Sigmoid colon (tissue), 7 donors: ENCODE data around the gene CNMD. TPM values are rescaled to one million over a fixed set of nuclear protein-coding genes. Genes with fewer than 3 reads are reported as not detected.

Source experiments
- DNase-seq: peaks from one replicate; pipeline ENCODE4 v3.0.0-alpha.2; 2019
- H3K27ac ChIP-seq, 4 donors: fragments of 200-600 bp; sonication (generic); one replicate each; pipeline ENCODE4 v1.5.1; 2016 to 2019; ENCODE audit warnings: mild to moderate bottlenecking in 1 of 4
- H3K27me3 ChIP-seq, 3 donors: fragments of 200-600 bp; sonication (generic); one replicate each; pipeline ENCODE4 v1.5.1; 2019; ENCODE audit warnings: mild to moderate bottlenecking in 1 of 3
- H3K36me3 ChIP-seq, 4 donors: fragments of 200-600 bp; sonication (generic); one replicate each; pipeline ENCODE4 v1.5.1; 2016 to 2019
- H3K4me1 ChIP-seq, 4 donors: fragments of 200-600 bp; sonication (generic); one replicate each; pipeline ENCODE4 v1.5.1; 2017 to 2019
- H3K4me3 ChIP-seq, 4 donors: fragments of 200-600 bp; sonication (generic); one replicate each; pipeline ENCODE4 v1.5.1; 2017 to 2019; ENCODE audit warnings: mild to moderate bottlenecking in 2 of 4, moderate library complexity in 1 of 4
- H3K9me3 ChIP-seq, 4 donors: fragments of 200-600 bp in 3 of 4; sonication (generic) in 3 of 4; one replicate each; pipeline versions ENCODE4 v1.5.1 to v1.6.1; 2013 to 2019
- CTCF ChIP-seq, 4 experiments: fragments of 450-650 bp in 3 of 4; fragments of 200-600 bp in 1 of 4; IDR thresholded peaks; one replicate each; pipeline ENCODE4 v1.5.1; 2016 to 2019; ENCODE audit warnings: antibody characterized with exemption in 4 of 4, mild to moderate bottlenecking in 3 of 4, moderate library complexity in 2 of 4
- EP300 ChIP-seq, 4 donors: sonication (generic); formaldehyde crosslinking; IDR thresholded peaks; one replicate each; pipeline ENCODE4 v1.6.1; 2017; ENCODE audit warnings: antibody characterized with exemption in 4 of 4
- POLR2A ChIP-seq, 2 donors: fragments of 450-650 bp; IDR thresholded peaks; one replicate each; pipeline ENCODE4 v1.6.1; 2016; ENCODE audit warnings: antibody characterized with exemption in 2 of 2, mild to moderate bottlenecking in 2 of 2, moderate library complexity in 2 of 2
- POLR2AphosphoS5 ChIP-seq, 4 donors: sonication (generic); formaldehyde crosslinking; IDR thresholded peaks; one replicate each; pipeline ENCODE4 v1.6.1; 2017; ENCODE audit warnings: antibody characterized with exemption in 4 of 4
- WGBS, 2 donors: extraction: QIAGEN DNeasy Blood & Tissue Kit; methylation state at CpG; one replicate each; pipeline ENCODE4 v1.1.7; 2013; 5-methylcytosine and 5-hydroxymethylcytosine counted together
- intact Hi-C: fragments of 100-400 bp; cut with DNase I; formaldehyde crosslinking; loops from one replicate; pipeline ENCODE4 v1.15.1; 2023
- polyA plus RNA-seq, 3 donors: library from polyadenylated mRNA; stranded (reverse); fragments of 200-250 nt; gene quantifications; one replicate each; pipeline ENCODE4 v1.2.3, GENCODE V29; 2013
- total RNA-seq, 4 donors: library from RNA; depleted of rRNA; stranded (reverse); fragments of >200 nt; gene quantifications; one replicate each; pipeline ENCODE4 v1.1.0, GENCODE V29; 2016
- donor health status: healthy with polysubstance abuse.
- donor health status: Bipolar disorder and iron deficiency.
- donor health status: healthy.

Gene CNMD
- total and polyA plus RNA-seq, 7 donors = 0.10 TPM; not detected in 6

GRCh38 chr13:52707375-52707774 lies 32.2 kb downstream of the CNMD start:
- Histone ChIP-seq H3K4me3 (no peak overlapping the region), H3K27me3 (no peaks in the 10 kb centered on the region), H3K27ac (no peak overlapping the region), H3K4me1 (no peaks in the 10 kb centered on the region), H3K9me3 (no peaks in the 10 kb centered on the region), H3K36me3 (no peaks in the 10 kb centered on the region)
- intact Hi-C loops = no loop called here
- 67 to 81% methylated on average over 1 of the region's 1 CpG for WGBS, 2 donors
- DNase-seq = no peak
- TF ChIP-seq EP300 (IDR thresholded peaks at IDR 0.05) (no peak), CTCF (IDR thresholded peaks at IDR 0.05) (no peak), POLR2A (IDR thresholded peaks at IDR 0.05) (no peak), POLR2AphosphoS5 (IDR thresholded peaks at IDR 0.05) (no peak)

DNA sequence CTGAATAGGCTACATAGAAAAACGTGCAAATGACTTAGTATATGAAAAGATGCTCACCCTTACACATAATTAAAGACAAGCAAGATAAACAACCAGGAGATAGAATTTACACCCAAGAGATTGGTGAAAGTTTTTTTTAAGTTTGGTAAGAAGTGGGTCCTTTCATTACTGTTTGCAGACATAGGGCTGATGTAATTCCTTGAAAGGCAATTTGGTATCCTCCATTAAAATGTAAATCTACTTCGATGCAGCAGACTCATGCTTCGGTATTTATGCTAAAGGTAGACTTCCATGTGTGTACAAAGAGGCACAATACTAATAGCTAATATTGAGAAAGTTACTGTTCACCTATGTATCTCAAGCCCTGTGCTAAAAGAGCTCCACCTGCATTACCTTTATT lies 33.5 kb downstream of the CNMD start:
- 64 to 79% methylated on average over 3 of the region's 3 CpGs for WGBS, 2 donors
- no peaks in the 10 kb centered on the region for H3K36me3 ChIP-seq
- H3K27ac ChIP-seq = no peak overlapping the region
- DNase-seq = no peak
- TF ChIP-seq POLR2A (IDR thresholded peaks at IDR 0.05) (no peak), CTCF (IDR thresholded peaks at IDR 0.05) (no peak), POLR2AphosphoS5 (IDR thresholded peaks at IDR 0.05) (no peak), EP300 (IDR thresholded peaks at IDR 0.05) (no peak)
- no peaks in the 10 kb centered on the region for H3K4me1 ChIP-seq
- intact Hi-C loops = no loop called here
- H3K4me3 ChIP-seq = no peak overlapping the region
- no peaks in the 10 kb centered on the region for H3K27me3 ChIP-seq
- no peaks in the 10 kb centered on the region for H3K9me3 ChIP-seq

DNA sequence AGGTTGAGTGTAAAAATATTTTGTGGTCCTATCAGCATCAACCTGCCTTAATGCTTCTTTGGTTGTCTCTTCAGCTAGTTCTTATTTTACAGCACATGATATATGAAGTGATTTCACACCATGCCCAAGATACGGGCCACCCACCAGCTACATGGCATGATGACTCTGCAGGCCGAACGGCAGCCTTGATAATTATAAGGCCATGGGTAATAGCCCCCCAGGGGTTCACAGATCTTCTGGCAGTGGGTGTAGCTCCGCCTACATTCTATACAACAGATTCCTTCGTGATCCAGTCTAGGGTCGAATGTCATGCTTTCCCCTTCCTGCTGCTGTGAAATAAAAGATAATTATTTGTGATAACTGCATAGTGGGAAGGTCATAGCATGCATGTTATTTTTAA lies 36.1 kb downstream of the CNMD start:
- no peak for TF ChIP-seq POLR2AphosphoS5 (IDR thresholded peaks at IDR 0.05)
- TF ChIP-seq CTCF (IDR thresholded peaks at IDR 0.05) = no peak
- no peak for TF ChIP-seq POLR2A (IDR thresholded peaks at IDR 0.05)
- no peak for TF ChIP-seq EP300 (IDR thresholded peaks at IDR 0.05)
- intact Hi-C loops = no loop called here
- H3K27ac ChIP-seq = no peak overlapping the region
- H3K4me3 ChIP-seq = no peak overlapping the region
- WGBS, 2 donors = 80% methylated on average over 6 of the region's 6 CpGs
- no peak for DNase-seq
- H3K4me1 ChIP-seq = no peaks in the 10 kb centered on the region
- H3K36me3 ChIP-seq = peaks cover 0 to 6% (median 0%) of the 10 kb centered on the region in 4 donors
- no peaks in the 10 kb centered on the region for H3K9me3 ChIP-seq
- H3K27me3 ChIP-seq = no peaks in the 10 kb centered on the region

- H3K27ac ChIP-seq = no peak overlapping the region
- 61 to 83% methylated on average over 6 of the region's 6 CpGs for WGBS, 2 donors
- no peak for DNase-seq
- no peaks in the 10 kb centered on the region for H3K9me3 ChIP-seq
- no peaks in the 10 kb centered on the region for H3K27me3 ChIP-seq
- H3K4me3 ChIP-seq = no peak overlapping the region
- TF ChIP-seq POLR2A (IDR thresholded peaks at IDR 0.05) (no peak), POLR2AphosphoS5 (IDR thresholded peaks at IDR 0.05) (no peak), EP300 (IDR thresholded peaks at IDR 0.05) (no peak)
- intact Hi-C loops = no loop called here
- no peaks in the 10 kb centered on the region for H3K4me1 ChIP-seq
- H3K36me3 ChIP-seq = peaks cover 0 to 15% (median 0%) of the 10 kb centered on the region in 4 donors
Measured at GRCh38 chr13:52701728-52702465, 37.7 kb downstream of the CNMD start.

- intact Hi-C loops = no loop called here
- no peaks in the 10 kb centered on the region for H3K27me3 ChIP-seq
- no peaks in the 10 kb centered on the region for H3K4me1 ChIP-seq
- no peak overlapping the region for H3K4me3 ChIP-seq
- 91 to 93% methylated on average over 5 of the region's 5 CpGs for WGBS, 2 donors
- DNase-seq = no peak
- H3K36me3 ChIP-seq = peaks cover 0 to 26% (median 0%) of the 10 kb centered on the region in 4 donors
- no peaks in the 10 kb centered on the region for H3K9me3 ChIP-seq
- TF ChIP-seq POLR2A (IDR thresholded peaks at IDR 0.05) (no peak), EP300 (IDR thresholded peaks at IDR 0.05) (no peak), CTCF (IDR thresholded peaks at IDR 0.05) (no peak)
- H3K27ac ChIP-seq = no peak overlapping the region
Measured at GRCh38 chr13:52696566-52696965, 43.1 kb downstream of the CNMD start.
